HepG2 (cell line): ENCODE results near the gene AMZ2. TPM values are rescaled to one million over a fixed set of nuclear protein-coding genes. Genes with fewer than 3 reads are reported as not detected.
A peak's percentile ranks its signal among the peaks of the same experiment; 100 is the strongest.

Source experiments
- CREB1 ChIP-seq, 2 experiments: fragments of 450-650 bp in 1 of 2; IDR thresholded peaks; 2 replicates each; pipeline ENCODE4 v1.6.1; 2016 to 2017; ENCODE audit warnings: control low read depth in 1 of 2, mild to moderate bottlenecking in 1 of 2, missing compliant biosample characterization in 1 of 2, missing genetic modification characterization in 1 of 2
- DNMT3B ChIP-seq: conservative IDR thresholded peaks from 2 replicates; pipeline ENCODE4 v1.6.1; 2016; ENCODE audit warnings: missing biosample characterization, control low read depth
- EZH2 ChIP-seq: conservative IDR thresholded peaks from 2 replicates; pipeline ENCODE4 v1.6.1; 2012; ENCODE audit warnings: mild to moderate bottlenecking, low read depth, low read length, moderate library complexity
- KDM5A ChIP-seq: fragments of 200-600 bp; sonication (generic); IDR thresholded peaks from 2 replicates; pipeline ENCODE4 v1.7.0; 2018; ENCODE audit warnings: antibody characterized with exemption, mild to moderate bottlenecking, low read length, borderline replicate concordance
- KDM6A ChIP-seq: IDR thresholded peaks from 2 replicates; pipeline ENCODE4 v1.6.1; 2016; ENCODE audit warnings: low read depth
- KLF13 ChIP-seq: sonication (generic); formaldehyde crosslinking; IDR thresholded peaks from 2 replicates; pipeline ENCODE4 v1.4.0; 2020; ENCODE audit warnings: mild to moderate bottlenecking, missing genetic modification reagents
- MLLT10 ChIP-seq: sonication (generic); formaldehyde crosslinking; IDR thresholded peaks from 2 replicates; pipeline ENCODE4 v1.4.0; 2020; ENCODE audit warnings: missing genetic modification reagents
- PHF8 ChIP-seq: sonication (generic); formaldehyde crosslinking; IDR thresholded peaks from 2 replicates; pipeline ENCODE4 v1.5.0; 2020; ENCODE audit warnings: missing genetic modification reagents
- PPARG ChIP-seq: conservative IDR thresholded peaks from 2 replicates; pipeline ENCODE4 v1.6.1; 2016; ENCODE audit warnings: missing biosample characterization, missing genetic modification reagents
- SIN3B ChIP-seq: fragments of 150-350 bp; IDR thresholded peaks from 2 replicates; pipeline ENCODE4 v1.6.1; 2014; ENCODE audit warnings: low read length
- SMAD3 ChIP-seq: sonication (generic); formaldehyde crosslinking; IDR thresholded peaks from 2 replicates; pipeline ENCODE4 v1.4.0; 2020; ENCODE audit warnings: missing genetic modification reagents
- SMARCE1 ChIP-seq: fragments of 450-650 bp; IDR thresholded peaks from 2 replicates; pipeline ENCODE4 v1.6.1; 2017; ENCODE audit warnings: borderline replicate concordance
- TFAP4 ChIP-seq: sonication (generic); IDR thresholded peaks from 2 replicates; pipeline ENCODE4 v1.6.1; 2016; ENCODE audit warnings: low read depth, borderline replicate concordance
- ZBTB34 ChIP-seq: sonication (generic); formaldehyde crosslinking; IDR thresholded peaks from 2 replicates; pipeline ENCODE4 v1.8.0; 2022; ENCODE audit warnings: mild to moderate bottlenecking, missing genetic modification reagents
- ZBTB38 ChIP-seq: sonication (generic); formaldehyde crosslinking; IDR thresholded peaks from 2 replicates; pipeline ENCODE4 v1.5.1; 2020; ENCODE audit warnings: mild to moderate bottlenecking, missing genetic modification reagents
- ZBTB42 ChIP-seq: sonication (generic); formaldehyde crosslinking; IDR thresholded peaks from 2 replicates; pipeline ENCODE4 v1.5.0; 2020; ENCODE audit warnings: mild to moderate bottlenecking, missing genetic modification reagents
- ZBTB8A ChIP-seq: sonication (generic); formaldehyde crosslinking; IDR thresholded peaks from 2 replicates; pipeline ENCODE4 v1.4.0; 2020; ENCODE audit warnings: mild to moderate bottlenecking, low read depth, missing genetic modification reagents, borderline replicate concordance
- ZKSCAN5 ChIP-seq: sonication (generic); formaldehyde crosslinking; IDR thresholded peaks from 2 replicates; pipeline ENCODE4 v1.5.1; 2020; ENCODE audit warnings: mild to moderate bottlenecking, missing genetic modification reagents
- ZNF224 ChIP-seq: sonication (generic); formaldehyde crosslinking; IDR thresholded peaks from 2 replicates; pipeline ENCODE4 v1.5.0; 2020; ENCODE audit warnings: mild to moderate bottlenecking, missing genetic modification reagents
- ZNF563 ChIP-seq: sonication (generic); formaldehyde crosslinking; IDR thresholded peaks from 2 replicates; pipeline ENCODE4 v1.8.0; 2022; ENCODE audit warnings: mild to moderate bottlenecking, moderate library complexity, missing genetic modification reagents
- ZNF567 ChIP-seq: sonication (generic); formaldehyde crosslinking; IDR thresholded peaks from 2 replicates; pipeline ENCODE4 v1.8.1; 2023; ENCODE audit warnings: mild to moderate bottlenecking, missing genetic modification reagents, borderline replicate concordance
- ZNF572 ChIP-seq: sonication (generic); formaldehyde crosslinking; IDR thresholded peaks from 2 replicates; pipeline ENCODE4 v1.5.1; 2020; ENCODE audit warnings: mild to moderate bottlenecking, missing genetic modification reagents
- ZNF687 ChIP-seq: sonication (generic); formaldehyde crosslinking; IDR thresholded peaks from 2 replicates; pipeline ENCODE4 v1.5.1; 2020; ENCODE audit warnings: mild to moderate bottlenecking, missing genetic modification reagents, moderate library complexity
- ZNF761 ChIP-seq: sonication (generic); formaldehyde crosslinking; conservative IDR thresholded peaks from 2 replicates; pipeline ENCODE4 v1.4.0; 2020; ENCODE audit warnings: mild to moderate bottlenecking, missing genetic modification reagents
- polyA plus RNA-seq, 8 experiments: library from polyadenylated mRNA; depleted of rRNA in 3 of 8; stranded (reverse) in 7 of 8; unstranded in 1 of 8; fragments of >200 nt; fragmentation: Illumina TruSeq in 4 of 8; extraction: Trizol in 4 of 8; gene quantifications; 2 replicates each; pipeline versions ENCODE4 v1.2.1 to v1.2.3, GENCODE V29; 2011 to 2016; ENCODE audit warnings: low read depth in 4 of 8, missing spikeins in 1 of 8, mixed read lengths in 1 of 8; ENCODE audit not compliant: insufficient read depth in 1 of 8
- total RNA-seq, 5 experiments: library from RNA; depleted of rRNA; stranded (reverse); fragments of >200 nt; fragmentation: Illumina TruSeq; extraction: Trizol; gene quantifications; 2 replicates each; pipeline ENCODE4 v1.2.3, GENCODE V29; 2016; ENCODE audit warnings: low read depth in 1 of 5

AMZ2 gene
- total and polyA plus RNA-seq, 2 of the 13 experiments (the other 11 are each of a cell fraction or from before 2014, with no cell fraction given), result 86.9 to 90.2 TPM

GRCh38 chr17:68247445-68248198, at the start of gene AMZ2 (continued):
- TF ChIP-seq ZBTB34 (CRISPR knock-in tag), result peak; percentile 68; the same call in 1 of the 2 replicates
- TF ChIP-seq DNMT3B (CRISPR knock-in tag), result no peak; the same call in 1 of the 2 replicates
- TF ChIP-seq TFAP4, result peak; percentile 54; the same call in 1 of the 2 replicates
- no peak for TF ChIP-seq EZH2
- peak; percentile 45 for TF ChIP-seq CREB1 (IDR thresholded peaks at IDR 0.05)
- no peak for TF ChIP-seq CREB1 (CRISPR knock-in tag; IDR thresholded peaks at IDR 0.05)
- TF ChIP-seq ZNF224, result 0 out of 2 replicates have a peak, but pooled peaks have one; percentile 64
- TF ChIP-seq ZKSCAN5 (CRISPR knock-in tag), result no peak
- TF ChIP-seq SMARCE1, result no peak
- TF ChIP-seq ZNF572 (CRISPR knock-in tag), result peak; percentile 92; the same call in 1 of the 2 replicates
- peak; percentile 78 for TF ChIP-seq ZNF563 (CRISPR knock-in tag)
- TF ChIP-seq ZNF687 (CRISPR knock-in tag), result peak; percentile 97
- TF ChIP-seq ZBTB8A (CRISPR knock-in tag), result no peak
- TF ChIP-seq ZNF761, result no peak
- peak; percentile 92 for TF ChIP-seq ZBTB42 (CRISPR knock-in tag)
- TF ChIP-seq KLF13 (CRISPR knock-in tag), result peak; percentile 80; the same call in 1 of the 2 replicates
- no peak for TF ChIP-seq MLLT10 (CRISPR knock-in tag)
- TF ChIP-seq SMAD3 (CRISPR knock-in tag), result no peak; the same call in none of the 2 replicates
- peak; percentile 93 for TF ChIP-seq ZNF567
- TF ChIP-seq KDM6A (CRISPR knock-in tag), result no peak
- TF ChIP-seq PHF8 (CRISPR knock-in tag), result peak; percentile 100
- TF ChIP-seq PPARG (CRISPR knock-in tag), result no peak; the same call in 1 of the 2 replicates
- TF ChIP-seq KDM5A, result peak; percentile 49; the same call in 1 of the 2 replicates
- peak; percentile 49; the same call in 1 of the 2 replicates for TF ChIP-seq ZBTB38
- no peak for TF ChIP-seq SIN3B
